Astrocyte (in vitro differentiated cells and primary cell): ENCODE results near the gene CARD19.

Source experiments
- EZH2 ChIP-seq: IDR thresholded peaks from 2 replicates; pipeline ENCODE4 v1.6.1; 2012; ENCODE audit warnings: mild to moderate bottlenecking, low read length, inconsistent platforms; ENCODE audit not compliant: insufficient read depth
- TF ChIP-seq, protein P1 (sequence below): IDR thresholded peaks from 2 replicates; pipeline ENCODE4 v1.5.1; 2011; ENCODE audit warnings: low read depth, mild to moderate bottlenecking, inconsistent platforms, low read length, moderate library complexity; ENCODE audit not compliant: insufficient read depth

DNA sequence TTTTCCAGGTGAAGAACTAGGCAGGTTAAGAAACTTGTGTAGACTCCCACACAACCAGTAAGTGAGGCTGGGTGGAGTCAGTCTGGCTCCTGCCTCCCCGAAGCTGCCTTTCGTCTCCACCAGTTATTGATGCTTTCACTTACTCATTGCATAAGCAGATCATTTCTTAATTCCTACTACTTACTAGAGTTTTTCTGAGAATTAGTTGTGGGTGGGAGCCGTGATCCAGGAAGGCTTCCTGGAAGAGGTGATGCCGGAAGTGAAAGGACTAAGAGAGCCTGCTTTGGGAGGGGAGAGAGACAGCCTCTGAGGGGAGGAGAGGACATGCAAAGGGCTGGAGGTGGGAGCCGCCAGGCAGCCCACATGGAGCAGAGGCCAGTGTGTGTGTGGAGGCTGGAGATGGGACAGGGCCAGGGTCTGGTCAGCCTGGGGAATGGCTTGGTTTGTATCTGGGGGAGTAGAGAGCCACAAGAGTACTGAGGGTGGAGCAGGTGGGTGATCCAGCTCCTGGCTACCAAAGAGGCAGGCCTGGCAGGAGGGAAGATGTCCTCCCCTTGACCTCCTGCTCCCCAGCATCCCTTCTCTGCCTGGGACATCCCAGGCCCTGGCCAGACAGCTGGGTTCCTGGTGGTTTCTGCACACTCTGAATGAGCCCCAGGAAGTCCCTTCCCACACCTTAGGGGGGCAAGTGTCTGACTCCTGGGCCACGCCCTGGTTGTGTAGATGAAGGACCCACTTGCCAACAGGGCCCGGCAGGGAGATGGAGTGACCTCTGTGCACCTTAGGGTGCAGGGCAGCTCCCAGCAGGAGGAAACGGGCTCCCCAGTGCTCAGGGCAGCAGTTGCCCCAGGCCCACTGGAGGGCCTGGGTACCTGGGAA is 12.2 kb upstream of the CARD19 start:
- no peak for TF ChIP-seq EZH2
- TF ChIP-seq, protein P1, sequence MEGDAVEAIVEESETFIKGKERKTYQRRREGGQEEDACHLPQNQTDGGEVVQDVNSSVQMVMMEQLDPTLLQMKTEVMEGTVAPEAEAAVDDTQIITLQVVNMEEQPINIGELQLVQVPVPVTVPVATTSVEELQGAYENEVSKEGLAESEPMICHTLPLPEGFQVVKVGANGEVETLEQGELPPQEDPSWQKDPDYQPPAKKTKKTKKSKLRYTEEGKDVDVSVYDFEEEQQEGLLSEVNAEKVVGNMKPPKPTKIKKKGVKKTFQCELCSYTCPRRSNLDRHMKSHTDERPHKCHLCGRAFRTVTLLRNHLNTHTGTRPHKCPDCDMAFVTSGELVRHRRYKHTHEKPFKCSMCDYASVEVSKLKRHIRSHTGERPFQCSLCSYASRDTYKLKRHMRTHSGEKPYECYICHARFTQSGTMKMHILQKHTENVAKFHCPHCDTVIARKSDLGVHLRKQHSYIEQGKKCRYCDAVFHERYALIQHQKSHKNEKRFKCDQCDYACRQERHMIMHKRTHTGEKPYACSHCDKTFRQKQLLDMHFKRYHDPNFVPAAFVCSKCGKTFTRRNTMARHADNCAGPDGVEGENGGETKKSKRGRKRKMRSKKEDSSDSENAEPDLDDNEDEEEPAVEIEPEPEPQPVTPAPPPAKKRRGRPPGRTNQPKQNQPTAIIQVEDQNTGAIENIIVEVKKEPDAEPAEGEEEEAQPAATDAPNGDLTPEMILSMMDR: no peak
